ENCODE data around the gene SOX9.

- TF ChIP-seq CTCF (conservative IDR thresholded peaks at IDR 0.05; ENCODE audit: low read length) (no peak), EZH2phosphoT487 (IDR thresholded peaks at IDR 0.05; ENCODE audit: borderline replicate concordance) (no peak)
Observed at GRCh38 chr17:72101526-72101925, 19.3 kb upstream of the SOX9 start.

Measured in Loucy (cell line).